Activated CD4-positive, alpha-beta T cell treated with anti-CD3 and anti-CD28 coated beads for 24 hours (primary cell): ENCODE results near the gene IKBKE.

Experiments
- DNase-seq, 2 donors: peaks; one replicate each; pipeline ENCODE4 v3.0.0-alpha.2; 2020; ENCODE audit warnings: low read depth in 2 of 2

Gene IKBKE

GRCh38 chr1:206540044-206540780 is 69.9 kb downstream of the IKBKE start:
- DNase-seq, result no peak

- DNase-seq, result no peak
Observed at GRCh38 chr1:206541236-206541833, 71.1 kb downstream of the IKBKE start.

GRCh38 chr1:206544562-206545257 is 74.4 kb downstream of the IKBKE start:
- peak; percentile 83 to 84 for DNase-seq

GRCh38 chr1:206545351-206545750 is 75.1 kb downstream of the IKBKE start:
- no peak for DNase-seq
